HG03108 (cell line): ENCODE measurements around the gene CDKAL1.
"Not testable (repeated sequence)": the region's sequence is repeated elsewhere in the genome, so short reads cannot be mapped to it uniquely, and the experiment has no call there.

Experiments used
- ATAC-seq: cut with Tn5 transposase; IDR thresholded peaks from one replicate; pipeline ENCODE4 v1.9.1; 2021; ENCODE audit warnings: moderate library complexity; ENCODE audit not compliant: unreplicated experiment

CDKAL1 gene

DNA sequence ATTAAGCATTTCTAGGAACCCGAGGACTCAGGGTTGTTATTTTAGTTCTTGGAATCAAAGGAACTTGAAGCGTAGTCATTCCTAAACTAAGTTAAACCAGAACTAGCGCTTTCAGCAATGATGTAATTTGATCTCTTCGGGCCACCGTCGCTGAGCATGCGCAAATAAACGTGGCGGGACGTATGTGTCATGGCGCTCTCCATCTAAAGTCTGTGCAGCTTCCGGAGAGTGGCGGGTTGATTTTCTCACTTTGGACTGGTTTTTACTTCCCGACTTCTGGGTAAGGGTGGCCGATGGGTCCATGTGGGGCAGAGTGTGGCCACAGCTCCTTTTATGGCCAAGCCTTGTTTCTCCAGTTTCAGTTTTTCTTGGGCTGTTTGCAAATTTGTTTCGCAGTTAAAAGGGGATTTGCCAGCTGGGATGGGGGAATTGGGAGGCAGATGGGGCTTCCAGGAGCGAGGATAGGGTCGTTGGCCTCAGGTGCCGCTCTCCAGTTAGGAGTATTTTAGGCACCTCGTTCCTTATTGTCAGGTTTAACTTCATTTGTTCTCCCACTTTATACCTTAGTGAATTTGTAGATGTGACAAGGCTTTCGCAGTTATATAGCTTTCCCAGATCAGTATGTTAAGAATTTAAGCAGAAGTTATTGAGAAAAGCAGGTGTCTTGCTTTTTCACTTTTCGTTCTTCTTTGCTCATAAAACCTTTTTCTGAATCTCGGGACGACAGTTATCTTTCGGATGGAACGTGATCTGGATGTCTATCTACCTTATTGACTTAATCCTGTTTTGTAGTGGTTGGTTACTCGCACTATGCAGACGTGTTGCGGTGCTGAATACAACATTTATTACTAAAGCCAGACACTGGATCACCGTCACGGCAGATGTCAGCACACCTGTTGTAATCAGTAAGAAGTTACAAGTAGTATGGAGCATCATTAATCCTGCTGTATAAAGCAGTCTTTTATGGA is at the start of gene CDKAL1:
CDKAL1 (plus strand) TSS at position 163 of the 968 bp plus-strand sequence. CDS start 11,894 bp downstream, outside the sequence.
- ATAC-seq: peak; percentile 79

GRCh38 chr6:20486641-20487040 is 47.6 kb upstream of the CDKAL1 start:
- no peak for ATAC-seq

DNA sequence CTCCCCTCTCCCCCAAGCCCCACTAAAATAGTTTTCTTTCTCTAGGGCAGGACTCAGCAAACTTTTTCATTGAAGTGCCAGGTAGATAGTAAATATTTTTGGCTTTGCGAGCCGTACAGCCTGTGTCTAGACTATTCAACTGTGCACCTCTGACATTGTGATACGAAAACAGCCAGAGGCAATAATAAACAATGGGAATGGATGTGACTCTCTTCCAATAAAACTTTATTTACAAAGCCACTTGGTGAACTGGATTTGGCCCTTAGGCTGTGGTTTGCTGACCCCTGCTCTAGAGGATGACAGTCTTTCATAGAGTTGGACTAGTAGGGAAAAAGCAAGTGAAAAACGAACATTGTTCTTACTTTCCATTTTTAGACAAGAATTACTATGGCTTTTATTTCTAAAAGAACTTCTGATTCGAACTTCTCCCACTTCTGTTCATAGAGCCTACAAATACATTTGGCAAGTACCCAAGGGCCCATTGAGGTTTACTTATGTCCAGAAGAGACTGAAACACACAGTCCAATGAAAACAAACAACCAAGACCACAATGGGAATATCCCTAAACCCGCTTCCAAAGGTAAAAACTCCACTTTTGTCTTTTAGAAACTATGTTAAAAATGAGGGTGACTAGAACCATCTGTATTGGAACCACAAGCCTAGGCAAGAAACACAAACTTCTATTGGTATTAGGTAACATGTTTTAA is 46.4 kb upstream of the CDKAL1 start:
- no peak for ATAC-seq

DNA sequence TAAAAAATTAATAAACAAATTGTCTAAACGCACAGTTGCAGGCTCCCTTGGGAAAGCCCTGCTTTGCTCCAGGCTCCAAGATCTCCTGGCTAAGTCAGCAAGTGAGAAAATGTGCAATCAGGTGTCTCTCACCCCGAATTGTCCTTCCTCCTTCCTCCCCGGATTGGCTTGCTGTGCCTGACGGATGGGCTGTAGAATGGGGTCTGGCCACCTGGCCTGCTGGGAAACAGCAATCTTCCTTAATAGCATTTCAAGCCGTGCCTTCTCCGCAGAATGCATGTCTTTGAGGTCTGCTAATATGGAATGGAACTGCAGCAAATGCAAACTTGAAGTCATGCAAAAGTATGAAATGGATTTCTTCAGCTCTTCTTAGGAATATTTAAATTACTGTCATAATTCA is 43.7 kb upstream of the CDKAL1 start:
- no peak for ATAC-seq

DNA sequence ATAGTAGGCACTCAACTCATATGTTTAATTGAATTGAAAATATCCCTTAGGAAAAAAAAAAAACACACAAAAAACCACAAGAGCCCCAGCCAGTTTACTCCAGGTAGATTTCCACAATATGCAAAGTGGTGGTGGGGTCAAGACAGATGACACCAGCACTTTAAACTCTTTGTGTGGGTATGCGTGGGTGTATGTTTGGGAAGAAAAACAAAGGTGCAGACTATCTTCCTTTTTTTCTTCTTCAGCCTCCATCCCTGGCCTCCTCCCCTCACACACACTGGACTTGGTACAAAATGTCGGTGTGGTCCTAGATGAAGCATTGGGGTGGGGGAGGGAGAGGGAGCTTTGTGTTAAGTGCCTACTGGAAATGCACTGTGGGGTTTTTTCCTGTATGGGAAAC is 42.2 kb upstream of the CDKAL1 start:
- ATAC-seq: no peak

DNA sequence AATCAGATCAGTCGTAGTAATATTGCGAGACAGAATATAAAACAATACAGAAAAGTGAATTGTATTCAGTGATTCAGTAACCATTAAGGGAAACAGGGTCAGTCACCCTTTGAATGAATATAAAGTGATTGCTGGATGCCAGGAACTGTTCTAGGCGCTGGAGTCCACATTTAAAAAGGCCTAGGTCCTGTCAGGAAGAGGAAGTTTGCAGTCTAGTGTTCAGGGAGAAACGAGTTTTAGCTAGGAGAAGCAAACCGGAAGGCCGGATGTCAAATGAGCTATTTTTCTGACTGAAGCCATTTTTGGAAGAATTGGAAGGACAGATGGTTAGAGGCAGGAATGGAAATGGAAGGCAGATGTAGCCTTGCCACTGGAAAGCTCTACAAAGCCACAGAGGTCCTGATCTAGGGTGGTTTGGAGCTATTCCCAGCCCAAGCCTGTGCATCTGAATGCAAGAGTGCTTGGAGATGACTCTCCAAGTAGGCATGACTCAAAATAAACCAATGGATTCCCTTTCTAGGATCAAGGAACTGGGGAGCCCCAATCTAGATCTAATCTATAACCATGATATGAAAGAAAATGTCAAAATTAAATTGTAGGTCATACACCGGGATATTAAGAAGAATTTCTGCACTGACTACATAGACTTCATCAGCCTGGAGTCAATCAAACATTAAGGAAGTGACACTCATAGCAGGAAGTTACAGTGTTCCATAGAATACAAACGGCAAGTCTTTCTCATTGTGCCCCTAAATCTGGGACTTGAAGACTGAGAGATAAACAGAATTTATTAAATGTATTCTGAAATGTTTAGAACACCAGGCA is 36.8 kb upstream of the CDKAL1 start:
- no peak for ATAC-seq

GRCh38 chr6:20498041-20498385 is 36.2 kb upstream of the CDKAL1 start:
- ATAC-seq: no peak

DNA sequence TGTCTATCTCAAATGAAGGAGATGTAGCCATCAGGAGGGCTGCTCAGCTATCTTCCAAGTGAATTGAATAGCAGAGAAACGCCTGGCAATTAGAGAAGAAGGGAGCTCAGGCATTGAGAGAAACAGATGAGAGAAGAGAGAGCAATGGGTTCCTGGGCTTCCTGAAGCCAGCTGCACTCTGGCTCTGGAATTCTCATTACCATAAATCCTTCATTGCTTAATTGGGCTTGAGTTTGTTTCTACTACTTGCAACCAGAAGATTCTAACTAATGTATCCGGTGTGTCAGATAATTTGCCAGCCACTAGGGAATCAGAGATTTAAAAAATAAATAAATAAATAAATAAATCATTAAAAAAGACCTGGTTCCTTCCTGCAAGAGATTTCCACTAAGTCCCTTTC is 25.0 kb upstream of the CDKAL1 start:
- ATAC-seq: no peak

- no peak for ATAC-seq
These were observed 22.4 kb upstream of the CDKAL1 start for GRCh38 chr6:20511852-20512251.

- ATAC-seq: not testable (repeated sequence)
These were observed 9.0 kb upstream of the CDKAL1 start for GRCh38 chr6:20525208-20525607.

GRCh38 chr6:20529086-20529448 is 5.2 kb upstream of the CDKAL1 start:
- not testable (repeated sequence) for ATAC-seq

DNA sequence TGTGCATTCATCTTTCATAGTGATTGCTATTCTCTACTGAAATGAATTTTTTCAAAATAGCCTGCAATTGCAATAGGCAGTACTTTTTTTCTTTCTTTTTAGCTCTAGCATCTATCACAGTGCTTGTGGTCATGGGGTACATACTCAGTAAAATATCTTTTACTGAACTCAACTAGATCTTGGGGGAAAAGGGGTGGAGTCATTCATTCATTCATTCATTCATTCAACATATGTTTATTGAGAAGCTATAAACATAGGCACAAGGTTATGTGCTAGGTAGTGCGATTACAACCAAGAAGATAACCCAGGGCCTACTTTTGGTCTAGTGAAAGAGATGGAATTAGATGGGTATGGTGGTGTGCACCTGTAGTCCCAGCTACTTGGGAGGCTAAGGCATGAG is 1.4 kb upstream of the CDKAL1 start:
- no peak for ATAC-seq

DNA sequence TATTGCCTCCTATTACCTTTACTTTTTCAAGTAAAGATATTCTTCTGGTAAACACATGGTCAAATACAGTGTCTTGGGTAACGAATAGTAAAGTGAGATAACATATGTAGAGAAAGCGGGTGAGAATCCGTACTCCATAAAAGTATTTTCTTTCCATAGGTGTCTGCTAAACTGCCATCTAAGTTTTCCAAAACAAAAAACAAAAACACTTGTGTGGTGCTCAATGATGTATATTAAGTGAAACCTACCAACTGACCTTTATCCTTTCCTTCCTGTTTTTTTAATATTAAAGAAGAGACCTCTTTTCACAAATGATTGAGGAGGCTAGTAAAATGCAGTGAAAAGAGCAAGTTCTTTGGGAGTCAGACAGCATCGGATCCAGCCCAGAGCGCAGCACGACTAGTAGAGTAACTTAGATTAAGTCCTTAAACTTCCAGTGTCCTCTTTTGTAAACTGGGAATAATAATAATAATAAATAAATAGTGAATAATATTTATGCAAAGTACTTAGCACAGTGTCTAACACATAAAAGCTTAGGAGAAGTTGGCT is 437 bp upstream of the CDKAL1 start:
- no peak for ATAC-seq

DNA sequence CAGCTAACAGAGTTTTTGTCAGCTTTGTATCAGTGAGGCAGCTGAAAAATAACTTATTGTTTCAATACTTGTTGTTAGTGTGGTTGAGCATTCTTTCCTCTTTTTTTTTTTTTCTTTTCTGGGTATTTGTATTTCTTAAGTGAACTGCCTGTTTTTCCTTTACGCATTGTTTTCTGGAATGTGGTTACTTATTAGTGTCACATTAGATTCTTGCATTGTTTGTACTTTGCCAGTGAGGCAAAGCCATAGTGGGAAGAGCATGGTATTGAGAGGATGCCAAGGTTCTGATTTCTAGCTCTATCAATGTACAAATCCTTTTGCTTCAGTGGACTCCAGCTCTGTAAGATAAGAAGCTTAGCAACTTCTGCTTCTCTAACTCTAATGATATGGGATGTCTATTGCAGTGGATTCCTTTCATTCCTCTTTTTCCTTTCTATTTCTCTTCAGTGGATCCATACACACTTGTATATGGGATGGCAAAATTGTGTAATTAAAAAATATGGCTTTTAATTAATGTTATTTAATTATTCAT is 3.9 kb downstream of the CDKAL1 start:
- ATAC-seq: no peak

- no peak for ATAC-seq
These were observed 4.7 kb downstream of the CDKAL1 start for GRCh38 chr6:20538907-20539306.

- no peak for ATAC-seq
These were observed 5.1 kb downstream of the CDKAL1 start for GRCh38 chr6:20539387-20539786.

GRCh38 chr6:20540683-20541082 is 6.4 kb downstream of the CDKAL1 start:
- ATAC-seq: no peak

- no peak for ATAC-seq
These were observed 7.1 kb downstream of the CDKAL1 start for GRCh38 chr6:20541382-20541781.

GRCh38 chr6:20542927-20543602 is 8.8 kb downstream of the CDKAL1 start:
- ATAC-seq: peak; percentile 98

- no peak for ATAC-seq
These were observed 14.0 kb downstream of the CDKAL1 start for GRCh38 chr6:20548264-20548663.
